HG03442 (cell line): ENCODE results near the gene CDH4.

Source experiments
- ATAC-seq: cut with Tn5 transposase; IDR thresholded peaks from one replicate; pipeline ENCODE4 v1.9.1; 2021; ENCODE audit warnings: mild to moderate bottlenecking, moderate library complexity; ENCODE audit not compliant: unreplicated experiment

Gene CDH4

GRCh38 chr20:61543931-61544745 is 292.1 kb downstream of the CDH4 start:
- no peak for ATAC-seq

GRCh38 chr20:61544910-61545889 is 293.1 kb downstream of the CDH4 start:
- ATAC-seq, result no peak

- ATAC-seq, result no peak
Observed at GRCh38 chr20:61546641-61547040, 294.6 kb downstream of the CDH4 start.

GRCh38 chr20:61548069-61548468 is 296.0 kb downstream of the CDH4 start:
- no peak for ATAC-seq

- no peak for ATAC-seq
Observed at GRCh38 chr20:61549865-61550264, 297.8 kb downstream of the CDH4 start.

GRCh38 chr20:61551401-61551800 is 299.3 kb downstream of the CDH4 start:
- ATAC-seq, result no peak

GRCh38 chr20:61554617-61555016 is 302.6 kb downstream of the CDH4 start:
- ATAC-seq, result no peak

- no peak for ATAC-seq
Observed at GRCh38 chr20:61555566-61555965, 303.5 kb downstream of the CDH4 start.

- no peak for ATAC-seq
Observed at GRCh38 chr20:61556111-61556510, 304.1 kb downstream of the CDH4 start.

GRCh38 chr20:61556673-61557072 is 304.6 kb downstream of the CDH4 start:
- no peak for ATAC-seq

- ATAC-seq, result no peak
Observed at GRCh38 chr20:61557621-61558020, 305.6 kb downstream of the CDH4 start.

GRCh38 chr20:61558726-61559125 is 306.7 kb downstream of the CDH4 start:
- ATAC-seq, result no peak

- no peak for ATAC-seq
Observed at GRCh38 chr20:61559706-61560315, 307.8 kb downstream of the CDH4 start.

GRCh38 chr20:61560361-61560853 is 308.3 kb downstream of the CDH4 start:
- no peak for ATAC-seq

GRCh38 chr20:61561111-61561830 is 309.2 kb downstream of the CDH4 start:
- ATAC-seq, result no peak

GRCh38 chr20:61562491-61562890 is 310.4 kb downstream of the CDH4 start:
- ATAC-seq, result no peak

GRCh38 chr20:61562897-61563504 is 310.9 kb downstream of the CDH4 start:
- no peak for ATAC-seq

GRCh38 chr20:61564628-61565027 is 312.6 kb downstream of the CDH4 start:
- ATAC-seq, result no peak

GRCh38 chr20:61565791-61566190 is 313.7 kb downstream of the CDH4 start:
- no peak for ATAC-seq

GRCh38 chr20:61566691-61567090 is 314.6 kb downstream of the CDH4 start:
- no peak for ATAC-seq
